AG08395 (cell line): ENCODE measurements around the gene PRR16.

Experiments used
- DNase-seq: peaks from one replicate; pipeline ENCODE4 v3.0.0; 2012; ENCODE audit warnings: mixed read lengths, low spot score

The PRR16 gene

DNA sequence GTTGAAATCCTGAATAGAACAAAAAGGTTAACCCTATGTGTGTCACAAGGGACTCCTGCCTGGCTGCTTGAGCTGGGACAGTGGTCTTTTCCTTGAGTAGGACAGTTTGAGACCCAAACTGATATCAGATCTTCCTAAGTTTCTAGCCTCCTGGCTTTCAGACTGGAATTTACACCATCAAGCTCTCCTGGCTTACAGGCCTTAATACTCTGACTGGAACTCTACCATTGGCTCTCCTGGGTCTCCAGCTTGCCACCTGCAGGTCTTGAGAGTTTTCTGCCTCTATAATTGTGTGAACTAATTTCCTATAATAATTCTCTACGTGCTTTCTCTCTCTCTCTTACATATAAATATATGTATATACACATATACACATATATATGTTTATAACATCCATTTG, 112.5 kb downstream of the PRR16 start:
- no peak for DNase-seq

- no peak for DNase-seq
These were observed 118.5 kb downstream of the PRR16 start for GRCh38 chr5:120582635-120583034.

- DNase-seq = no peak
These were observed 122.5 kb downstream of the PRR16 start for GRCh38 chr5:120586646-120587045.

DNA sequence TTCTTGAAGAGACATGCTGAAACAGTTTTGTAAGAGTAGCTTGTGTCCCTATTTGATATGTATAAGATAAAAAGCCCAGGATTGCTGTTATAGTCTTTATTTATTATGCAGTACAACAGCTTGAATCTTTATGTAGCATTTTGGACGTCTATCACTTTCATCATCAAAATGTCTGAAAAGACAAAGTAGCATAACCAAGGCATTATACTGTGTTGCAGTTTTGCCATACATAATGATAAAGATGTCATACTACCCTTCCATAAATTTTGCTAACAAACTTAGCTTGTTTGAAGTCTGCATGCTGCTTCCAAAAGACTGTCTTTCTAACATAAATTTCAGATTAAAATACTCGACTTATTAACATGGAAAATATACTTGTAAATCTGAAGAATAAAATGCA, 127.8 kb downstream of the PRR16 start:
- DNase-seq = no peak

DNA sequence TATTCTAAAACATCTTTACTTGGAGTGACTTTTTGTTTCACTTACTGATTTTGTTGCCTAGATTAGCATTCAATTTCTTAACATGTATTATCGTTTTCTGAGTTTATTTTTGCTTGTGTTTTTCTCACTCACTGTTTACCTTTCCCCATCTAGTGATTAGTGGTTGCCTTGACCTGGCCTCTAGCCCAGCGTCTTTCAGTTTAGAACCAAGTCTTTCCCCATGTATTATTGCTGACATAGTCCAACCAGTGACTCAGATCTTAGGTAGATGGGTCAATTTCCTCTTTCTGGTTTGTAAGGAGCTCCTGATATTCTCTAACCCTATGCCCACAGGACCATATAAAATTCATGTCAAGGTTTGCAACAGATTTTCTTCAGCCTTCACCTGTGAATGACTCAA, 135.5 kb downstream of the PRR16 start:
- no peak for DNase-seq

- no peak for DNase-seq
These were observed 136.5 kb downstream of the PRR16 start for GRCh38 chr5:120600639-120601038.

DNA sequence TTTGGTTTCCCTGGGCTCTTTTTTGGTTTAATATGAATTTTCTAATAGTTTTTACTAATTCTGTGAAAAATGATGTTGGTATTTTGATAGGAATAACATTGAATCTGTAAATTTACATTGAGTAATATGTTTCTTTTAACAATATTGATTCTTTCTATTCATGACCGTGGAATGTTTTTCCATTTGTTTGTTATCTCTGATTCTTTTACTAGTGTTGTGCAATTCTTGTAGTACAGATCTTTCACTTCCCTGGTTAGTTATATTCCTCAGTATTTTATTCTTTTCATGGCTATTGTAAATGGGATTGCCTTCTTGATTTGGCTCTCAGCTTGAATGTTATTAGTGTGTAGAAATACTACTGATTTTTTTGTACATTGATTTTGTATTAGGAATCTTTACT, 137.9 kb downstream of the PRR16 start:
- no peak for DNase-seq

DNA sequence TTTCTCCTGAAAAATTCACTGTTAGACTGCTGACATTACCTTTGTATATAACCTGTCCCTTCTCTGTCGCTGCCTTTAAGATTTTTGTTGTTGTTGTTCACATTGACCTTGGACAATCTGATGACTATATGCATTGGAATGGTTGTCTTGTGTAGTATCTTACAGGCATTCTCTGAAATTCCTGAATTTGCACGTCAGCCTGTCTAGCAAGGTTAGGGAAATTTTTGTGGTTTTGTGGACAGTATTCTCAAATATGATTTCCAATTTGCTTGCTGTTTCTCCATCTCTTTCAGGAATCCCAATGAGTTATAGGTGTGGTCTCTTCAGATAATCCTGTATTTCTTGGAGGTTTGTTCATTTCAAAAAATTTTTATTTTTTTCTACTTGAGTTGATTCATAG, 140.8 kb downstream of the PRR16 start:
- peak; percentile 72 for DNase-seq

DNA sequence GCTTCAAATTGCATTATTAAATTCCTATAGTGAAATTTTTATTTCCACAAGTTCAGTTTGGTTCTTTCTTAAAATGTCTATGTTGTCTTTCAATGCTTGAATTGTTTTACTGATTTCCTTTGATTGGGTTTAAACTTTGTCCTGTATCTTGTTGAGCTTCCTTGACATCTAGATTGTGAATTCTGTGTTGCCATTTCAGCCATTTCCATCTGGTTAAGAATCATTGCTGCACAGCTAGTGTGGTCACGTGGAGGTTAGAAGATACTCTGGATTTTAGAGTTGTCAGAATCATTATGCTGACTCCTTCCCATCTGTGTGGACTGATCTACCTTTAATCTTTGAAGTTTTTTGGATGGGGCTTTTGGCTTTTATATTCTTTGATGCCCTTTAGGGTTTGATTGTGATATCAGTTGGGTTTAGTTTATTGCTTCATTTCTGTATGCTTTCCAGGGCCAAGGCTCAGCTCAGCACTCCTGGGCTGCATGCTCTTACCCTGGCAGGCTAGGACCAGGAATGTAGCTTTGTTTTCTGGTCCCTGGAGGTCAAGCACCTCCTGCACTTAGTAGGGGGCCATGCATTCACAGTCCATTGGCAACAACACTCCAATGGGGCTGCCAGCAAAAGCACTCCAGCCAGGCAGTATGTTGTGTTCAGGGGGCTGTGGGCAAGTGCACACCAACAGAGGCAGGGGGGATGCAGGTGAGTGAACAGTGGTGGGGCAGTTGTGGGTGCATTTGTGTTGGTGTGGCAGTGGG, 141.4 kb downstream of the PRR16 start:
- DNase-seq = no peak

DNA sequence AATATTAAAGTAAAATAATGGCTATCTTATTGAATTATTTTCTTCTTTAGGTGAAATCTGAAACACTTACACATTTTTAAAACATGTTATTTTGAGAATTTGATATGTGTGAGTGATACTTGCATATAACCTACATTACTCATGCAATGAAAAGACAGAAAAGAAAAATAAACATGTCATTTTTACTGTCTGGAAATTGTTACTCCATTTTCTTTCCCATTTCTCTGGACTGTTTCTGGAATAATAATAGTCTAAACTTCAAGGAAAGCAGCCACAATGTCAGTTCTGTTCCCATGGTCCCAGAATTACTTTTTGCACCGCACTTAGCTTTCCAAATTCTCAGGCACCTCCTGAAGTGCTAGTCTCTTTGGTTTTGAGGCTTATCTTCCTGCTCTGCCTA, 145.5 kb downstream of the PRR16 start:
- no peak for DNase-seq

DNA sequence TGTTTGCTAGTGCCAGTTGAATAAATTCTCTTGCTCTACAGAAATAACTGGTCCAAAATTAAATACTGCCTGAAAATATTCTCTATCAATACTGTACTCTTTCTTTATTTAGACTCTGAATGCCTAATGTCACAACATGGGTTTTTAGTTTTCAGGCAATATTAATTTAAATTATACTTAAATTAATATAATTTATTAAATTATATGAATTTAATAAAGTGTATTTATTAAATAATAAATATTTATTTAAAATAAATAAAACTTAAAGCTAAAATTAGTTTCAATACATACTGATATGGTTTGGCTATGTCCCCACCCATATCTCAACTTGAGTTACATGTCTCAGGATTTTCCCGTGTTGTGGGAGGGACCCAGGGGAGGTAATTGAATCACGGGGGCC, 146.0 kb downstream of the PRR16 start:
- DNase-seq = no peak

GRCh38 chr5:120613729-120614128, 149.6 kb downstream of the PRR16 start:
- no peak for DNase-seq

DNA sequence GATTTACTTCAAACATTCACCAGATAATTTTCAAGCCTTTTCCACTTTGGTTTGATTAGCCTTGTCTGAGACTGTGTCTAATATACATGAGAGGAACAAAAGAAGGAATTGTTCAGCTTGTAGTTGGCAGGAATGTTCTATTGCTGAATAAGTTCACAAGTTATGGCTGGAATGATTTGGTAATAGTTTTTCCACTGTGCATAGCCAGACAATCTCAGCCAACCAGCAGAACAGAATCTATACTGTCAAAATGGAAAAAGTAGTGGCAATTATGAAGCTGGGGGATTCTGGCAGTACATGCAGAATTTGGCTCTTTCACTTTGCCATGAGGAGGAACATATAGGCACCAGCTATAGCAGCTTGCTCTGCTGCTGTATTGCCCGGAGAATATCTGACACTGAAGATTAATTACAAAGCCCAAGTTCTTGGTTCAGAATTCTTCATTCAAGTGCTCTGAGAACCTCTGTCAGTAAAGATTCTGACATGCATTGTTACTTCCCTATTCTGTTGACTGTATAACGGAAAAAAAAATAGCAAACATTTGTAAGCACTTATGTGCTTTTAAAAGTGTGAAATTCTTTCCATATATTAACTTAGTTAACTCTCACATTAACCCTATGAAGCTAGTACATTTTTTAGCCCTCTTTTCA, 150.6 kb downstream of the PRR16 start:
- peak; percentile 59 for DNase-seq

DNA sequence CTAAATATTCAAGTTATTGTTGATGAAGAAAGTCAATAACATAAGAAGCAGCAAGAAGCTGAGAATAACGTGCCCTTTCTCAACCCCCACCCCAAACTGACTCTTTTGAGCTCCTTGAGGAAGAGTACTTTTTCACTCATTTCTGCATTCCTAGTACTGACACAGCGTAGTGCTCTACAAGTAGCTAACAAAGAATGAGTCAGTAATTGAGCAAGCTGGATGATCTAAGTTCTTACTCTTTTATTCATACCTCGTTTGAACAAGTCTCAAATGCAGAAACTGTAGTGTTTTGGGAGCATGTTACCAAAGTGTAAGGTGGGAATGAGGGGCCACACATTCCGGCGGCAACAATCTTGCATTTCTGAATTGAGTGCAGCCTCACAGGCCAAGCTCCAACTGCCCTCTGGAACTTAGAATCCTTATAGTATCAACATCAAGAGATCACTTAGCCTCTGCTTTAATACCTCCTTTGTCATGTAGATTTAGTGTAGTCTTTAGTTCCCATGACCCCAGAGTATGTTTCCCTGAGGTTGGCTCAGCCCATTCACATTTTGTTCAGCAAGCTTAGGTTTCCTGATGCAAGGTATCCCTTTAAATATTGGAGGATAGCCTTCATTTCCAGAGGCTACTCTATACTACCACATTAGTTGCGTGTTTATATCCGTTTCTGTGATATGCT, 152.0 kb downstream of the PRR16 start:
- peak; percentile 72 for DNase-seq

GRCh38 chr5:120621339-120621738, 157.2 kb downstream of the PRR16 start:
- DNase-seq = no peak

GRCh38 chr5:120624021-120624563, 160.0 kb downstream of the PRR16 start:
- peak; percentile 9 for DNase-seq

GRCh38 chr5:120628156-120628555, 164.1 kb downstream of the PRR16 start:
- DNase-seq = no peak

- DNase-seq = no peak
These were observed 166.4 kb downstream of the PRR16 start for GRCh38 chr5:120630550-120630949.

DNA sequence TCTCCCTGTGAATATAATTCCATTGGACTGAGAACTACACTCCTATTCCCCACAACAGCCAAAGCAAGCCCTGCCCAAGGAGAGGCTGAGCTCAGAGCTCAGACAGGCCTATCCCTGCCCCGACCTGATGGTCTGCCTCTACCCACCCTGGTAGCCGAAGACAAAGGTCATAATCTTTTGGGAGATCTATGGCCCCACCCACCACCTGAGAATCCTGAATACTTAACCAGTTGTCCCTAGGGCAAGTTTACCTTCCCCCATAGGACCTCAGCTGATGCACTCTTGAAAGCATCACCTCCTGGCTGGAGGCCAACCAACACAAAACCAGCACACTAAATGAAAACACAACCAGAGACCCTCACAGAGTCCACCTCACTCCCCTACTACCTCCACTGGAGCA, 167.5 kb downstream of the PRR16 start:
- no peak for DNase-seq

DNA sequence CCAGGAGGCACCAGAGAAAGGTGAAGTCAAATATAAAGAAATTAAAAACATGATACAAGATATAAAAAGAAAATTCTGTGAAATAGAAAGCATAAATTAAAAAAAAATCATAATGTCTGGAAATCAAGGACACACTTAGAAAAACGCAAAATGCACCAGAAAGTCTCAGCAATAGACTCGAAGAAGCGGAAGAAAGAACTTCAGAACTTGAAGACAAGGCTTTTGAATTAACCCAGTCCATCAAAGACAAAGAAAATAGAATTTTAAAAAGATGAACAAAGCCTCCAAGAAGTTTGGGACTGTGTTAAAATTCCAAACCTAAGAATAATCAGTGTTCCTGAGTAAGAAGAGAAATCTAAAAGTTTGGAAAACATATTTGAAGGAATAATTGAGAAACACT, 168.3 kb downstream of the PRR16 start:
- DNase-seq = no peak

GRCh38 chr5:120638449-120638848, 174.3 kb downstream of the PRR16 start:
- DNase-seq = no peak

- no peak for DNase-seq
These were observed 176.7 kb downstream of the PRR16 start for GRCh38 chr5:120640778-120641177.

DNA sequence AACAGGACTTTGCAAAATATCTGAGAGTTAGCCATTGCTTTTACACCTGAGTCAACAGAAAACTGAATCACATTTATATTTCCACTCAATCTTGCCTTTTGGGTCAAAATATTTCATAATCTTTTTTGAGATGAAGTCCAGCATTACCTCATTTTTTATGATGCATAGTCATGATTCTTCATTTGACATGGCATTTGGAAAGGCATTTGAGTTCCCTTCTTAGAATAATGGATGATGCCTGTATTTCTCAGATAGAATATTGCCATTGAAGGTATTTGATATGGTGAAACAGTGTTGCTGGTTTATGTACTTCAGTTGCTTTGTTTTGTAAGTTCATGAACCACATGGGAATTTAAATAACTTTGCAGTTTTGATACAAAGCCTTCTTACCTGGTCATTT, 180.4 kb downstream of the PRR16 start:
- no peak for DNase-seq
